Activated CD4-positive, alpha-beta T cell treated with anti-CD3 and anti-CD28 coated beads, Interleukin-10, Interleukin-2, amounts not matched to agents 100 ng/mL and 50 ng/mL, durations not matched to agents 16 hours and 8 hours (primary cell): ENCODE results near the gene NEURL1B.

Source experiments
- DNase-seq: peaks from one replicate; pipeline ENCODE4 v3.0.0-alpha.2; 2020

Gene NEURL1B

GRCh38 chr5:172681421-172681820 is 40.4 kb downstream of the NEURL1B start:
- no peak for DNase-seq

- no peak for DNase-seq
These were observed 42.2 kb downstream of the NEURL1B start for GRCh38 chr5:172683264-172683644.

GRCh38 chr5:172683645-172684471 is 42.8 kb downstream of the NEURL1B start:
- peak; percentile 39 for DNase-seq

- no peak for DNase-seq
These were observed 44.0 kb downstream of the NEURL1B start for GRCh38 chr5:172685091-172685490.

GRCh38 chr5:172686111-172686510 is 45.0 kb downstream of the NEURL1B start:
- DNase-seq = no peak

GRCh38 chr5:172686539-172687390 is 45.7 kb downstream of the NEURL1B start:
- DNase-seq = no peak

GRCh38 chr5:172687940-172688339 is 46.9 kb downstream of the NEURL1B start:
- no peak for DNase-seq

- peak; percentile 19 for DNase-seq
These were observed 47.5 kb downstream of the NEURL1B start for GRCh38 chr5:172688349-172689217.

GRCh38 chr5:172689218-172689572 is 48.1 kb downstream of the NEURL1B start:
- DNase-seq = no peak

- no peak for DNase-seq
These were observed 48.7 kb downstream of the NEURL1B start for GRCh38 chr5:172689801-172690200.

- DNase-seq = peak; percentile 82
These were observed 49.4 kb downstream of the NEURL1B start for GRCh38 chr5:172690258-172691075.

GRCh38 chr5:172691886-172692285 is 50.8 kb downstream of the NEURL1B start:
- DNase-seq = no peak

- DNase-seq = no peak
These were observed 51.4 kb downstream of the NEURL1B start for GRCh38 chr5:172692451-172692850.

- no peak for DNase-seq
These were observed 51.9 kb downstream of the NEURL1B start for GRCh38 chr5:172692981-172693380.

- no peak for DNase-seq
These were observed 53.0 kb downstream of the NEURL1B start for GRCh38 chr5:172694061-172694460.

GRCh38 chr5:172694541-172694940 is 53.5 kb downstream of the NEURL1B start:
- DNase-seq = no peak

GRCh38 chr5:172695232-172696054 is 54.4 kb downstream of the NEURL1B start:
- no peak for DNase-seq

- no peak for DNase-seq
These were observed 55.2 kb downstream of the NEURL1B start for GRCh38 chr5:172696171-172696849.

GRCh38 chr5:172697123-172698121 is 56.4 kb downstream of the NEURL1B start:
- DNase-seq = peak; percentile 86
